Mucosa of stomach (tissue), 1 donor: Measurements from ENCODE around the gene TERT.
"Not testable (repeated sequence)": the region's sequence is repeated elsewhere in the genome, so short reads cannot be mapped to it uniquely, and the experiment has no call there.

Source experiments
- H3K27me3 ChIP-seq: one replicate; pipeline ENCODE4 v1.7.0; 2013; ENCODE audit warnings: mild to moderate bottlenecking, low read length; ENCODE audit not compliant: control insufficient read depth, insufficient read depth
- H3K36me3 ChIP-seq: one replicate; pipeline ENCODE4 v1.7.0; 2013; ENCODE audit warnings: low read length; ENCODE audit not compliant: control insufficient read depth, insufficient read depth
- H3K4me1 ChIP-seq: one replicate; pipeline ENCODE4 v1.7.0; 2013; ENCODE audit warnings: mild to moderate bottlenecking, low read length; ENCODE audit not compliant: control insufficient read depth, insufficient read depth
- H3K4me3 ChIP-seq: one replicate; pipeline ENCODE4 v1.7.0; 2013; ENCODE audit warnings: low read length
- H3K9ac ChIP-seq: one replicate; pipeline ENCODE4 v1.7.0; 2013; ENCODE audit warnings: mild to moderate bottlenecking, low read length, moderate library complexity
- H3K9me3 ChIP-seq: one replicate; pipeline ENCODE4 v1.7.0; 2013; ENCODE audit warnings: mild to moderate bottlenecking, low read length, moderate library complexity; ENCODE audit not compliant: control insufficient read depth
- donor health status: Pancreatic carcinoma.

Gene TERT

DNA sequence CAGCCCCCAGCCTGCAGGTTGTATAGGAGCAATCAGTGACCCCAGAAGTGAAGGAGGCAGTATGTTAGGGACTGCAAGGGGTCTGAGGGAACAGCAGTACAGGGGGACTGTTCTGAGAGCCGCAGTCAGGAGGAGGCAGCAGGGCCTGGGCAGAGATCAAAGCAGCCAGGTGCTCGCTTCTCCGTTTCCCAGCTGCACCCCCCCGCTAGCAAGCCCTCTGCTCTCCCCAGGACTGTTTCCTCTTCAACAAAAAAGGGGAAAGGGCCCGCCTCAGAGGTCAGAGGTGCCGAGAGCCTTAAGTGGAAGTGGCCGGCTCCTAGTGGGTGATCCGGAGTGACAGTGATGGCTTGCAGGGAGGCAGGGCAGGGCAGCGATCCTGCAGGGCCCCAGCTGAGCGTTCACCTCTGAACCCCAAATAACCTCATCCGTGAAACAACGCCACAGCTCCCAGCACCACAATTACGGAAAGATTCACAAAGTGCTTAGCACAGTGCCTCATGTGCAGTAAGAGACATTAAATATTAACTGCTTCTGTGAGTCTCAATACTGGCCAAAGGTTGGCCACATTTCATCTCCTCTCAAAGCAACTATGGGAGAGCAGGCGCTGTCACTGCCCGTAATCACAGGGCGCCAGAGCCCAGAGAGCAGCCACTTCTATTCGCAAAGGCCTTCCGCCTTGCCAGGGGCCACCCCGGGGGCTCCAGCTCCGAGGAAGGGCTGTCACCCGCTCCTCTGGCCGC, 42.1 kb upstream of the TERT start:
- H3K27me3 ChIP-seq = no peaks in the 10 kb centered on the region
- no peak overlapping the region for H3K4me3 ChIP-seq
- peaks cover 20% of the 10 kb centered on the region for H3K36me3 ChIP-seq

DNA sequence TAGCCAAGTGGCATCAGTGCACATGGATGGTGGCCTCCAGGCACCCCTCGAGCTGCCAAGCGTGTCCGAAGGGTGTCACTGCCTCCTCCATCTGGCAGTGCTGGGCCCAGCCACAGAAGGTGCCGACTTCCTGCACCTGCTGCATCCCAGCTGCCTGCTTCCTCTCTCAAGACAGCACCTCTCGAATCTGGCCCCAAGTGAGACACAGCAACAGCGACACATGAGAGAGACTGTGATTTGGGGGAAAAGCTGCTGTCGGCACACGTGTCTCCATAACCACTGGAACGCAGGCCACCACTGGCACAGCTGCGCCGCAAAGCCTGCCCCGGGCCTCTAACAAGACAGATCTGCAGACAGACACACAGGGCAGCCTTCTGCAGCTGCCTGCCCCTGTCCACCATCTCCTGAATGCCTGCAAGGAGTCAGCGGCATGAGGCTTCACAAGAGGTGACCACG, 41.3 kb upstream of the TERT start:
- H3K4me1 ChIP-seq = peaks cover 17% of the 10 kb centered on the region
- peaks cover 20% of the 10 kb centered on the region for H3K36me3 ChIP-seq
- no peaks in the 10 kb centered on the region for H3K9me3 ChIP-seq
- no peak overlapping the region for H3K9ac ChIP-seq
- H3K4me3 ChIP-seq = no peak overlapping the region
- no peaks in the 10 kb centered on the region for H3K27me3 ChIP-seq

More for the DNA sequence above, 42.1 kb upstream of the TERT start:
- H3K9ac ChIP-seq = no peak overlapping the region
- no peaks in the 10 kb centered on the region for H3K9me3 ChIP-seq
- peaks cover 9% of the 10 kb centered on the region for H3K4me1 ChIP-seq

DNA sequence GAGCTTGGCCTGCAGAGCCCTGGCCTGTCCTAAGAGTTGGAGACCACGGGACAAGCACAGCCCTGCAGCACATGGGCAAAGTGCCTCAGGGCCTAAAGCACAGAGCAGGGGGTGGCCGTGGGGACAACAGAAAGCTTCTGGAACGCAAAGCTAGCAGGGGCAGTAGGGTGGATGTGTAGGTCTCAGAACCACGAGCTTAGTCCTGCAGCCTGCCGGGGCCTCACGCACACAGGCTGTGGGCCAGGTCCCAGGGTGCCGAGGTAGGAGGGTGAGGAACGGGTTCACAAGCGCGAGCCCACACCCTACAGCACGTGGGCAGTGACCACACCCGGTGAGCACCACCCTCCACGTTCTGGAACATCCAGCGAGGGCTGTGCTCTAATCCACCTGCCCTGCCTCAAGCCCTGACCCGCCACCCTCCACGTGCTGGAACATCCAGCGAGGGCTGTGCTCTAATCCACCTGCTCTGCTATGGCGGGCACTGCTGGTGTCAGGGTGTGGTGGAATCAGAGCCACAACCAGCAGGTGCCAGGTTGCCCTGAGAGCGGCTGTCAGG, 40.8 kb upstream of the TERT start:
- H3K27me3 ChIP-seq = no peaks in the 10 kb centered on the region
- H3K9me3 ChIP-seq = no peaks in the 10 kb centered on the region
- H3K9ac ChIP-seq = no peak overlapping the region
- peaks cover 20% of the 10 kb centered on the region for H3K36me3 ChIP-seq
- no peak overlapping the region for H3K4me3 ChIP-seq
- peaks cover 22% of the 10 kb centered on the region for H3K4me1 ChIP-seq

- H3K9me3 ChIP-seq = no peaks in the 10 kb centered on the region
- no peak overlapping the region for H3K9ac ChIP-seq
- no peaks in the 10 kb centered on the region for H3K27me3 ChIP-seq
- H3K4me3 ChIP-seq = no peak overlapping the region
- H3K4me1 ChIP-seq = peaks cover 27% of the 10 kb centered on the region
- H3K36me3 ChIP-seq = peaks cover 20% of the 10 kb centered on the region
Observed at GRCh38 chr5:1334831-1335539, 40.1 kb upstream of the TERT start.

DNA sequence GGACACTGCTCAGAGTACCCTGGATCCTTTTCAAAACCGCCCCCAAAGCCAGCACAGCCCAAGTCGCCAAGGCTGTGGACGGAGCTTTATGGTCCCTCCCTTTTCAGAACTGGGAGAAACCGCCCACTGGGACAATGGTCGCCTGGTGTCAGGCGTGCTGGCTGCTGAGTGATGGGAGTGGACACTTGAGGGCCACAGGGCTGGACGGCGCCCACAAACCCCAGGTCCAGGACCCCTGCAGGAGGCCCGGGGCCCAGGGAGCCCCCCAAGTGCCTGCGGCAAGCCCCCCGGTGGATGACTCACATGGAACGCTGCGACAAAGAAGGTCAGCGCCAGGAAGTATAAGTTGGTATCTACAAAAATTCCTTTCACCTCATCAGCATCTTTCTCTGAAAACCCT, 39.1 kb upstream of the TERT start:
- no peaks in the 10 kb centered on the region for H3K27me3 ChIP-seq
- no peak overlapping the region for H3K4me3 ChIP-seq
- H3K9ac ChIP-seq = no peak overlapping the region
- H3K4me1 ChIP-seq = peaks cover 30% of the 10 kb centered on the region
- H3K9me3 ChIP-seq = no peaks in the 10 kb centered on the region
- peaks cover 19% of the 10 kb centered on the region for H3K36me3 ChIP-seq

GRCh38 chr5:1333286-1333685, 38.4 kb upstream of the TERT start:
- Histone ChIP-seq H3K4me1 (peaks cover 30% of the 10 kb centered on the region), H3K36me3 (peaks cover 12% of the 10 kb centered on the region)
- H3K9ac ChIP-seq, H3K4me3 ChIP-seq, H3K27me3 ChIP-seq, H3K9me3 ChIP-seq: not testable (repeated sequence)

DNA sequence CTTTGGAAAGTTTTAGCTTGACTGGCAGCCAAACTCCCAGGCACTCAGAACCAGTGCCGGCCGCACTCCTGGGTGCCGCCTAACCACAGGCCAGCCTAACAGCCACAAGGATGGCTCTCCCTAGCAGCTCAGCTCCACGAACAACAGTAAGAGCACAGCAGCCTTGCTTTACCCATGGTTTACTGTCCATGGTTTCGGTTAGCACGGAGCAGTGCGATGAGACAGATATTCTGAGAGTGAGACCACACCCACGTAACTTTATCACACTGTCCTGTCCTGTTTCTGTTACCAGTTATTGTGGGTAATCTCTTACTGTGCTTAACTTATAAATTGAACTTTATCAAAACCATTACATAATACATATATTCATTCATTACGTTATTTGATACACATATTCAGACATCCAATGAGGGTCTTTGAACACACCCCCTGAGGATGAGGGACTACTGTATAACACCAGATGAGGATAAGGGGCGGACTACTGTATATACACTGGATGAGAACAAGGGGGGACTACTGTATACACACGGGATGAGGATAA, 37.7 kb upstream of the TERT start:
- Histone ChIP-seq H3K9me3 (no peaks in the 10 kb centered on the region), H3K4me1 (peaks cover 30% of the 10 kb centered on the region), H3K9ac (no peak overlapping the region), H3K4me3 (no peak overlapping the region), H3K36me3 (peaks cover 5% of the 10 kb centered on the region), H3K27me3 (no peaks in the 10 kb centered on the region)

- H3K9ac ChIP-seq = no peak overlapping the region
- H3K27me3 ChIP-seq = no peaks in the 10 kb centered on the region
- peaks cover 30% of the 10 kb centered on the region for H3K4me1 ChIP-seq
- no peaks in the 10 kb centered on the region for H3K9me3 ChIP-seq
- no peak overlapping the region for H3K4me3 ChIP-seq
- H3K36me3 ChIP-seq = peaks cover 5% of the 10 kb centered on the region
Observed at GRCh38 chr5:1331861-1332405, 37.1 kb upstream of the TERT start.

- H3K36me3 ChIP-seq = peaks cover 5% of the 10 kb centered on the region
- H3K9me3 ChIP-seq = no peaks in the 10 kb centered on the region
- no peak overlapping the region for H3K4me3 ChIP-seq
- H3K4me1 ChIP-seq = peaks cover 30% of the 10 kb centered on the region
- H3K27me3 ChIP-seq = no peaks in the 10 kb centered on the region
- H3K9ac ChIP-seq = peak overlapping the region; percentile 45
Observed at GRCh38 chr5:1330847-1331831, 36.3 kb upstream of the TERT start.

GRCh38 chr5:1330146-1330846, 35.4 kb upstream of the TERT start:
- peaks cover 4% of the 10 kb centered on the region for H3K36me3 ChIP-seq
- H3K4me3 ChIP-seq = no peak overlapping the region
- H3K27me3 ChIP-seq = no peaks in the 10 kb centered on the region
- peak overlapping the region; percentile 60 for H3K9ac ChIP-seq
- peaks cover 30% of the 10 kb centered on the region for H3K4me1 ChIP-seq
- H3K9me3 ChIP-seq = no peaks in the 10 kb centered on the region

- H3K36me3 ChIP-seq = peaks cover 7% of the 10 kb centered on the region
- no peaks in the 10 kb centered on the region for H3K9me3 ChIP-seq
- H3K27me3 ChIP-seq = no peaks in the 10 kb centered on the region
- H3K9ac ChIP-seq = no peak overlapping the region
- H3K4me1 ChIP-seq = peaks cover 30% of the 10 kb centered on the region
- no peak overlapping the region for H3K4me3 ChIP-seq
Observed at GRCh38 chr5:1329111-1329579, 34.3 kb upstream of the TERT start.
